ENCODE measurements around the gene MALT1. TPM values are rescaled to one million over a fixed set of nuclear protein-coding genes. Genes with fewer than 3 reads are reported as not detected.

MALT1 gene
- total RNA-seq, 1 experiment from 2014 or later: 28.5 TPM

DNA sequence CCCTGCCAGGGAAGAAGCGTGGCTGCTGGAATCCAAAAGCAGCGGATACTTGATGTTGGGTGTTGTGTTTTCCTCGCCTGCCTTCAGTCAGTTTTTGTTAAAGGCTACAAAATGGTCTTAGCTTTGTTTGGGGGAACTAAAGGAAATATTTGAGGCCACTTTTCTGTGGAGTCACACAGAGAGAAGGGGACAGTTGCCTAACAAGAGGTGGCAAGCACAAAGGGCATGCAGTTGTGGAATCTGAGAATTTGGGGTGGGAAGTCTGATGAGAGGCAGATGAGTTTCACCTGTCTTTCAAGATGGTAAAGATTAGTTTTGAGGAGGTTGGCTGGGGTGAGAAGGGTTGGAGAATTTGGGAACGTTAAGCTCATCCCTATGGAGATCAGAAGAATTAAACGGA, 2.9 kb downstream of the MALT1 start:
- BruUV-seq (replicated peaks): no TSS peak
- H3K27ac Mint-ChIP-seq (ENCODE audit: low read depth, unreplicated experiment): no peak overlapping the region
- no peak overlapping the region for H3K4me3 Mint-ChIP-seq (ENCODE audit: unreplicated experiment)
- H3K27me3 Mint-ChIP-seq (ENCODE audit: insufficient read depth, unreplicated experiment): no peaks in the 10 kb centered on the region
- intact Hi-C loops (cut with micrococcal nuclease): loop anchor here (5.0 kb wide), 2 partner anchors 62 to 88 kb away; no protein-coding TSS in a partner anchor
- TF ChIP-seq, protein P1, sequence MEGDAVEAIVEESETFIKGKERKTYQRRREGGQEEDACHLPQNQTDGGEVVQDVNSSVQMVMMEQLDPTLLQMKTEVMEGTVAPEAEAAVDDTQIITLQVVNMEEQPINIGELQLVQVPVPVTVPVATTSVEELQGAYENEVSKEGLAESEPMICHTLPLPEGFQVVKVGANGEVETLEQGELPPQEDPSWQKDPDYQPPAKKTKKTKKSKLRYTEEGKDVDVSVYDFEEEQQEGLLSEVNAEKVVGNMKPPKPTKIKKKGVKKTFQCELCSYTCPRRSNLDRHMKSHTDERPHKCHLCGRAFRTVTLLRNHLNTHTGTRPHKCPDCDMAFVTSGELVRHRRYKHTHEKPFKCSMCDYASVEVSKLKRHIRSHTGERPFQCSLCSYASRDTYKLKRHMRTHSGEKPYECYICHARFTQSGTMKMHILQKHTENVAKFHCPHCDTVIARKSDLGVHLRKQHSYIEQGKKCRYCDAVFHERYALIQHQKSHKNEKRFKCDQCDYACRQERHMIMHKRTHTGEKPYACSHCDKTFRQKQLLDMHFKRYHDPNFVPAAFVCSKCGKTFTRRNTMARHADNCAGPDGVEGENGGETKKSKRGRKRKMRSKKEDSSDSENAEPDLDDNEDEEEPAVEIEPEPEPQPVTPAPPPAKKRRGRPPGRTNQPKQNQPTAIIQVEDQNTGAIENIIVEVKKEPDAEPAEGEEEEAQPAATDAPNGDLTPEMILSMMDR (IDR thresholded peaks at IDR 0.05; ENCODE audit: unreplicated experiment): no peak
- H3K9me3 Mint-ChIP-seq (ENCODE audit: unreplicated experiment): no peaks in the 10 kb centered on the region
- no peak for DNase-seq (ENCODE audit: unreplicated experiment)
- peaks cover 51% of the 10 kb centered on the region for H3K4me1 Mint-ChIP-seq (ENCODE audit: insufficient read depth, unreplicated experiment)
- no peaks in the 10 kb centered on the region for H3K36me3 Mint-ChIP-seq (ENCODE audit: insufficient read depth, unreplicated experiment)
- CTCF ChIA-PET: no interaction called here
- POLR2A ChIA-PET: interaction anchor here (1.6 kb wide), 1 partner anchor 34 kb away, joined by 4 read pairs; no protein-coding TSS in a partner anchor

DNA sequence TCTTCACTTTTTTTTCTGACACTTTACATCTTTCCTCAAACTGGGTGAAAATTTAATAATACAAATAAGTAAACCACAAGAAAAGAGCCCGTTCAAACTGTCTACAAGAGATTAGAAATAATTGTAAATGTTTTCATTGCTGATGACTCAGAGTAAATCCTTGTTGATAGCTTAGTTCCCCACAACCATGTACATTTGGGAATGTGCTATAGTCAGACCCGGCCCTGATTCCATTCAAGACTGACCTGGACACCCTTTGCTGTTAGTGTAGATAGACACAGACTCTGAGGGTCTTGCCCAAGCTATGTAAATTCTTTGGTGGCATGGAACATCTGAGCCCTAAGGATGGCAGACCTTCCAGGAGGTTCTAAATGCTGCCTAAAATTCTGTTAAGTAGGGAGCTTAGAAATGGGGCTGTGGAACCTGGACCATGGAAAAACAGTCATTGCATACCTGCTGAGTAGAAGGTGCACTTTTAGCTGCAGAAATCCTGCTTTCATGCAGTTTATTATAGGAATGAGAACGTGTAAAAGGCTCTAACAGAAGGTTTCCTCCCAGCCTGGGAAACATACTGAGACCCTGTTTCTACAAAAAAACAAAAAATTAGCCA, 3.7 kb downstream of the MALT1 start:
- POLR2A ChIA-PET: interaction anchor here (1.6 kb wide), 1 partner anchor 35 kb away, joined by 4 read pairs; no protein-coding TSS in a partner anchor
- DNase-seq (ENCODE audit: unreplicated experiment): no peak
- Mint-ChIP-seq H3K36me3 (ENCODE audit: insufficient read depth, unreplicated experiment) (no peaks in the 10 kb centered on the region), H3K4me1 (ENCODE audit: insufficient read depth, unreplicated experiment) (peaks cover 43% of the 10 kb centered on the region), H3K4me3 (ENCODE audit: unreplicated experiment) (no peak overlapping the region), H3K27me3 (ENCODE audit: insufficient read depth, unreplicated experiment) (no peaks in the 10 kb centered on the region), H3K9me3 (ENCODE audit: unreplicated experiment) (no peaks in the 10 kb centered on the region), H3K27ac (ENCODE audit: low read depth, unreplicated experiment) (no peak overlapping the region)
- TF ChIP-seq, protein P1 (IDR thresholded peaks at IDR 0.05; ENCODE audit: unreplicated experiment): no peak
- BruUV-seq (replicated peaks): no TSS peak
- CTCF ChIA-PET: interaction anchor here (0.5 to 0.8 kb wide), 2 partner anchors 77 to 145 kb away, joined by 3 to 4 read pairs; no protein-coding TSS in a partner anchor
- intact Hi-C loops (cut with micrococcal nuclease): loop anchor here (5.0 kb wide), 2 partner anchors 63 to 87 kb away; no protein-coding TSS in a partner anchor

- BruUV-seq (replicated peaks): no TSS peak
- TF ChIP-seq, protein P1 (IDR thresholded peaks at IDR 0.05; ENCODE audit: unreplicated experiment): no peak
- intact Hi-C loops (cut with micrococcal nuclease): no loop called here
- Mint-ChIP-seq H3K4me3 (ENCODE audit: unreplicated experiment) (no peak overlapping the region), H3K27ac (ENCODE audit: low read depth, unreplicated experiment) (no peak overlapping the region), H3K4me1 (ENCODE audit: insufficient read depth, unreplicated experiment) (peaks cover 36% of the 10 kb centered on the region), H3K27me3 (ENCODE audit: insufficient read depth, unreplicated experiment) (no peaks in the 10 kb centered on the region), H3K36me3 (ENCODE audit: insufficient read depth, unreplicated experiment) (no peaks in the 10 kb centered on the region), H3K9me3 (ENCODE audit: unreplicated experiment) (no peaks in the 10 kb centered on the region)
- CTCF ChIA-PET: interaction anchor here (0.5 to 1.0 kb wide), 4 partner anchors 86 to 631 kb away, joined by 3 to 4 read pairs (median 4); no protein-coding TSS in a partner anchor
- POLR2A ChIA-PET: interaction anchor here (0.6 to 1.5 kb wide), 3 partner anchors 37 to 202 kb away, joined by 3 read pairs; no protein-coding TSS in a partner anchor
- DNase-seq (ENCODE audit: unreplicated experiment): no peak
Measured at GRCh38 chr18:58676270-58676669, 5.0 kb downstream of the MALT1 start.

- intact Hi-C loops (cut with micrococcal nuclease): no loop called here
- no TSS peak for BruUV-seq (replicated peaks)
- CTCF ChIA-PET: interaction anchor here (0.6 to 2.3 kb wide), 7 partner anchors 11 to 1225 kb away, joined by 3 to 6 read pairs (median 3); partner anchors contain the start of gene MALT1
- Mint-ChIP-seq H3K4me1 (ENCODE audit: insufficient read depth, unreplicated experiment) (peaks cover 28% of the 10 kb centered on the region), H3K36me3 (ENCODE audit: insufficient read depth, unreplicated experiment) (peaks cover 28% of the 10 kb centered on the region), H3K4me3 (ENCODE audit: unreplicated experiment) (peak overlapping the region; percentile 1), H3K27me3 (ENCODE audit: insufficient read depth, unreplicated experiment) (no peaks in the 10 kb centered on the region), H3K9me3 (ENCODE audit: unreplicated experiment) (no peaks in the 10 kb centered on the region), H3K27ac (ENCODE audit: low read depth, unreplicated experiment) (peak overlapping the region; percentile 60)
- POLR2A ChIA-PET: interaction anchor here (0.6 to 5.1 kb wide), 17 partner anchors 9 to 461 kb away, joined by 3 to 75 read pairs (median 4); partner anchors contain the start of gene MALT1
- peak; percentile 94 for DNase-seq (ENCODE audit: unreplicated experiment)
- TF ChIP-seq, protein P1 (IDR thresholded peaks at IDR 0.05; ENCODE audit: unreplicated experiment): no peak
Measured at GRCh38 chr18:58682429-58683069, 11.3 kb downstream of the MALT1 start.
